PC-3 (cell line): ENCODE data around the gene EXOC1L.

ENCODE experiments used
- EZH2 ChIP-seq: fragments of 300-600 bp; sonication (generic); IDR thresholded peaks from one replicate; pipeline ENCODE4 v1.6.1; 2017; ENCODE audit warnings: antibody characterized with exemption, mild to moderate bottlenecking, low read length; ENCODE audit not compliant: unreplicated experiment
- TF ChIP-seq, protein P1 (sequence below): fragments of 300-600 bp; sonication (generic); conservative IDR thresholded peaks from 2 replicates; pipeline ENCODE4 v1.5.1; 2017; ENCODE audit warnings: antibody characterized with exemption, low read depth, mild to moderate bottlenecking, low read length

DNA sequence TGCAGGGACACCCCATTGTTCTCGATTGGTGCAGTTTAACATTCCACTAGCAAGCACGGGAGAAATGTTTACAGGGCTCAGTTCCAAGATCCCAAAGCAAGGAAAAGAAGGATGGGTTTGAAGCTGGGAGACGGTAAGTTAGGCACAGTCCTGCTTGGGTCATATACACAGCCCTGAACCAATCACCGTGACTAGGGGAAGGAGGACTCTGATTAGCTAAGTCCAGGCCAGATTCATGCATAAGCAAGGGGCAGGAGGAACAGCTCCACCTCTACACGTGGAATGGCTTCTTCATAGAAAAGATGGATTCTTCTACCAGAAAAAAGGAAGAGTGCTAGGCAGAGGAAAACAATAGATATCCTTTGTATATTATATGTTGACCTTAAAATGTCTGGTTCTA lies 11.0 kb upstream of the EXOC1L start:
- TF ChIP-seq, protein P1, sequence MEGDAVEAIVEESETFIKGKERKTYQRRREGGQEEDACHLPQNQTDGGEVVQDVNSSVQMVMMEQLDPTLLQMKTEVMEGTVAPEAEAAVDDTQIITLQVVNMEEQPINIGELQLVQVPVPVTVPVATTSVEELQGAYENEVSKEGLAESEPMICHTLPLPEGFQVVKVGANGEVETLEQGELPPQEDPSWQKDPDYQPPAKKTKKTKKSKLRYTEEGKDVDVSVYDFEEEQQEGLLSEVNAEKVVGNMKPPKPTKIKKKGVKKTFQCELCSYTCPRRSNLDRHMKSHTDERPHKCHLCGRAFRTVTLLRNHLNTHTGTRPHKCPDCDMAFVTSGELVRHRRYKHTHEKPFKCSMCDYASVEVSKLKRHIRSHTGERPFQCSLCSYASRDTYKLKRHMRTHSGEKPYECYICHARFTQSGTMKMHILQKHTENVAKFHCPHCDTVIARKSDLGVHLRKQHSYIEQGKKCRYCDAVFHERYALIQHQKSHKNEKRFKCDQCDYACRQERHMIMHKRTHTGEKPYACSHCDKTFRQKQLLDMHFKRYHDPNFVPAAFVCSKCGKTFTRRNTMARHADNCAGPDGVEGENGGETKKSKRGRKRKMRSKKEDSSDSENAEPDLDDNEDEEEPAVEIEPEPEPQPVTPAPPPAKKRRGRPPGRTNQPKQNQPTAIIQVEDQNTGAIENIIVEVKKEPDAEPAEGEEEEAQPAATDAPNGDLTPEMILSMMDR: no peak
- TF ChIP-seq EZH2: no peak
